Fibroblast of peridontal ligament (primary cell): ENCODE data around the gene TSPAN31.

ENCODE experiments used
- DNase-seq: peaks from one replicate; pipeline ENCODE4 v3.0.0-alpha.2; 2010; ENCODE audit errors: extremely low read depth

The TSPAN31 gene

DNA sequence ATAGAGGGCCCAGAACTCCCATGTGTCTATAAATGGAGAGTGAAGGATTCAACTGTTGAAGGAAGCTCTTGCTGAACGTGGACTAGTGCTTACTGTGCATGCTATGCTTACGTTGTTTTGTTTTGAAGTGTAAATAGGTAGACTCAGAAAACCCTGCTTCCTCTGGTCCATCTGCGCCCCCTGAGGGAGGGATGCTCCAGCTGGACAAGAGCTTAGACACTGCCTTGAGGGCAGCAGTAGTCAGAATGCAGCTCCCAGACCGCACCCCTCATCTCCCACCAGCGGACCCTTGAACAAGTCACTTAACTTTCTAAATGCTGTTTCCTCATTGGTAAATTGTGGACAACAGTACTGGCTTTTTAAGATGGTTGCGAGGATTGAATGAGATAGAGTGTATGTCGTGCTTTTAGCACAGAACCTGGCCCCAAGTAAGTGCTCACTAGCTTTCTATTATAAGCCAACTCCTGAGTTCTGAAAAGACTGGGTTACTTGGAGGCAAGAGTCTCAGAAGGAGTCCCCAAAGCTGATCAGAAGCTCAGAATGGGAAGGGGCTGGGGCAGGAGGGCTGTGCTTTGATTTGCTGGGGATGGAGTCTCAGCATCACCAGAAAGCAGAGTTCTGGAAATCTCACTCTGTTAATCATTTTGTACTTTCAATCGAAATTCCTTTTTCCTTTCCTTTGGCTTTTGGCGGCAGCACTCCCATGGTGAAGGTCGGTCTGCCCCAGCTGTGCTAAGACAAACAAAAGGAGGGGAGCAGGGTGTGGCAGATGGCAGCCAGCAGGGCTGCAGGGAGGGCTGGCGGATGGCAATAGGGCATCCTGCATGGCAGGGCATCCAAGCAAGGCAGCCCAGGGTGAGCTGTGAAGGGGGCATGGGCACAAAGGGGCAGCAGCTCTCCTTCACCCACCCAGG lies 21.9 kb upstream of the TSPAN31 start:
- no peak for DNase-seq

DNA sequence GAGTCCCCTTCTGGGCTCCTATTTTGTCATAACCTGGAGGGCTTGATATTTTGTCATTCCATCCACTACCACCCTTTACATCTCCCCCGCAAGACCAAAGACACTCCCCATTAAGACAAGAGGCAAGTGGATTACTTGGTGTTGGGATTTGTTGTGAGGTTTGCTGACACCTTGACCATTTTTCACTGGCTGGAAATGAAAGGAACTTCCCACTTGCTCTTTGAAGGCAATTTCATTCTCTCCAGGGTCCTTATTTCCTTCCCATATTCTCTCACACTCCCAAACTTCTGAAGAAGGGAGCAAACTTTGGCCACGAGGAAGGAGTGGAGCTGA lies 21.2 kb upstream of the TSPAN31 start:
- no peak for DNase-seq

DNA sequence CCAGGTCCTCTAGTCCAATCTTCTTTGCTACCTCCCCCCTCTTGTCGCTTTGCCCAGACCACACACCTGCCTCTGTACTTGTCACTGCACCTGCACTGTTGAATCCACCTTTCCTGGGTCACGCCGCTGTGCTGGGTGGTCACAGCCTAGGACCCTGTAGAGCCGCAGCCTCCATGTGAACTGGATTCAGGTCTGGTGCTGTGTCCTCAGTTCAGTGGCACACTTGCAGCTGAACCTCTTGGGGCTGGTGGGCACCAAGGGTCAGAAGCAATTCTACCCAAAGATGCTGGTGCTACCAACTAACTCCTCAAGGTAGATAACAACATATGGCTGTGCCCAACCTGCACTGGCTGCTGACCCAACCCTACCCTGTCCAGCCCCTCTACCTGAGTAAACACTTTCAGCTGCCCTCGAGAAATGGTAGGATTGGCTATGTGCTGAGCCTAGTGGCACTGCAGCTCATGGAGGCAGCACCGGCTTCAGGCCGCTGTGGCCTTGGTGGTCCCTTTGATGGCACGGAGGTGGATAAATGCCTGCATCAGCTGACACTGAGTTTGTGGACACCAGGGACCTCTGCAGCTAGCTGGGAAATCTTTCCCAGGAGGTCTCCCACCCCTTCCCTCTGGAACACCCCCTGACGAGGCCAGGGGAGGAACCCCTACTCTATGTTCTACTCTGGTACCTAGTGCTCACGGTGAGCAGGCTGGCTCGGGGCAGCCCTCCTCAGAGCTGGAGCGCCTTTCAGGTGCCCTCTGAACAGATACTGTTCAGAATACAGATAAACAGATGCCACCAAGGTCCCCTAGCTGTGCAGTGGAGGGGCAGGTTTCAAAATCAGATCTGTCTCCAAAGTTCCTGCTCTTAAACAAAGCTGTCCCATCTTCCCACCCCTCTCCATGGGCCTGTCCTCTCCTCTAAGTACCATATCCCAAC lies 20.6 kb upstream of the TSPAN31 start:
- DNase-seq: no peak

DNA sequence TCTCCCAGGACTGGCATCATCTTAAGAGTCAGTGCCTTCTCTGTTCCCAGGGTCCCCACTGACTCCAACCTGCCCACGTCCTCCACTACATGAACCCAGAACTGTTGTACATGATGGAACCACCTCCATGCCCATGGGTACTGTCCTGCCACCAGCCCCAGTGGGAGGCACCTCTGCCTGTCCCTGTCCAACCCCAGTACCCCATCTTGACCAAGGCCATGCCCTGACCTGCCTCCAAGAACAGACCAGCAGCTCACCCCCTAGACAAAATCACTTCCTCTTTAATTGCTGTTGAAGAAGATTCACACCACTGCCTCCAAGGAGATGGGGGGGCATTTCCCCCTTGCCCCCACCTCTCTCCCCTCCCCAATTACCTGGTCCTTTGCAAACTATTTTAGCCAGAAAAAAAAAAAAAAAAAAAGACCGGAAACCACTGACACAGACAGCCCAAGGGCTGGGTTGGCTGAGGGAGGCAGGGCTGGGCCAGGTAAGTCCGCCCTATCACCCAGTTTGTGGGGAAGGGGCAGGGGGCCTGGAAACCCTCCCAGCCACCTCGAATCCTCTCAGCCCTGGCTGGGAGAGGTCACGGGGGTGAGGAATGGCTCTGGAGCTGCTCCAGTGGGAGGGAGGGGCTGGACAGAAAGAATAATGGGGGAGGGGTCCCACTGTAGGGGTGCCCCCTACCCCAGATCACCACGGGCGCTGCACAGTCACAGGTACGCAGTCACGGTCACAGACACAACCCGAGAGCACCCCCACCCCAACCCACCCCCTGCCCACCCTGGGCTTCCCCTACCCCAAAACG lies 19.7 kb upstream of the TSPAN31 start:
- DNase-seq: no peak

DNA sequence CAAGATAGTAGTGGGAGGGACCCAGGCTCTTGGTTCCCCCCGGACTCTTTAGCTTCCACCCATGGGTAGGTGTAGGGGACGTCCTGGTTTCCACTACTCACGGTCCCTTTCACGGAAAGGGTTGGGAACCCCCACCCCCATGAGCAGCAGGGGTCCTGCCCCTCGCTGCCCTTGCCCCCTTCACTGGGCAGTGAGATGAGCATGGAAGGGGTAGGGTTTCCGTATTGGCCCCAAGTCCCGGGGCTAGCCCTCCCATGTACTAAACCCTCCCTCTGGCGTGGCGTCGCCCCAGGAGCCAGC lies 19.0 kb upstream of the TSPAN31 start:
- DNase-seq: no peak

DNA sequence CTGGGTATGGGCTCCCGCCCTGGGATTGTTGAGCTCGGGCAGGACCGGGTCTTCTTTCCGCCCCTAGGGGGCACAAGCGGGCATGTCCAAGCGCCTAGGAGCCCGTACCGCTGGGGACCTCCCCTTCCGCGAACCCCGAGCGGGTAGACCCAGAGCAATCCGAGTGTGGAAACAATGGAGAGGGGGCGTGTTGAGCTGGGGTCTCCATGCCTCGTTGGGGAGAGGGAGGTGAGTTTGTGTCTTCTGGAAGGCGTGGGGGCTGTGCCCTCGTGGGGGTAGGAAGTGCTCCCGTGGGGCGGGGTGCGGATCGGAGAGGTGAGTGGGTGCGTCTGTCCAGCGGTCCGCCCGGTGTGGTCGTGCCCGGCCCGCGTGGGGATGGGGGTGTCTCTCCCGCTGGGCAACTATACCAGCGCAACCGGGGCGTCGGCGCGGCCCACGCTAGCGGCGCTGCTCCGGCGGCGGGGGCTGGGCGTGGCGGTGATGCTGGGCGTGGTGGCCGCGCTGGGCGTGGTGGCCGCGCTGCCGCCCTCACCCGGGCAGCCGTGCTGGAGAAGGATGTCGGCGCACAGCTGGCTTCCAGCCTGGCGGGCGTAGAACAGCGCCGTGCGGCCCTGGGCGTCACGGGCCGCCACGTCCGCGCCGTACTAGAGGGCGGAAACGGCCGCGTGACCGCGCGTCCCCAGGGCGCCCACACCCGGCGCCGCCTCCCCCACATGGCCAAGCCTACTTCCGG lies 18.5 kb upstream of the TSPAN31 start:
- DNase-seq: peak; percentile 84

DNA sequence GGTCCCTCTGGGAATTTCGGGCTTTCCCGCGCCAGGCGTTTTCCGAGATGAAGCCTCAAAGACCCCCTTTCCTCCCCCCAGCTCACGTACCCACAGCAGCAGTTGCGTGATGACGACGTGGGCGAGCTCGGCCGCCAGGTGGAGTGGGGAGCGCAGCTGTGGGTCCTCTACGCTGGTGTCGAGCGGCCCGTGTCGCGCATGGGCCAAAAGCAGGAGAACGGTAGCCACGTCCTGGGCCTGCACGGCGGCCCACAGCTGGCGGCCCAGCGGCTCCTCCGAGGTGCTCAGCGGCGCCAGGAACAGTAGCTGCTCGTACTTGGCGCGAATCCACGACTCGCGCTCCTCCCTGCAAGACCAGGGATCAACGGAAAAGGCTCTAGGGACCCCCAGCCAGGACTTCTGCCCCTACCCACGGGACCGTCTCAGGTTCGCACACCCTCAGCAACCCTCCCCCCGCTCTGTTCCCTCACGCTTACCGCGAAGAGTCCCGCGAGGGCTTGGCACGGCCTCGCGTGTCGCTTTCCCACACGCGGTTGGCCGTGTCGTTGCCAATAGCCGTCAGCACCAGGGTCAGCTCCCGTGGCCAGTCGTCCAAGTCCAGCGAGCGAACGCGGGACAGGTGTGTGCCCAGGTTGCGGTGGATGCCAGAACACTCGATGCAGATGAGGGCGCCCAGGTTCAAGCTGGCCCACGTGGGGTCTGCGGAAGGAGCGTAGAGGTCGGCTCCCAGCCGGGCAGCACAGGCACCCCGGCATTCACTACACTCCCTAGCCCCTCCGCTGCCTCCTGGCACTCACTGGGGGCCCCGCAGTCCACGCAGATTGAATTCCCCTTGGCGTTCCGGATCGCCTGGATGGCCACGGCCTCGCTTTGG lies 17.7 kb upstream of the TSPAN31 start:
- DNase-seq: no peak

DNA sequence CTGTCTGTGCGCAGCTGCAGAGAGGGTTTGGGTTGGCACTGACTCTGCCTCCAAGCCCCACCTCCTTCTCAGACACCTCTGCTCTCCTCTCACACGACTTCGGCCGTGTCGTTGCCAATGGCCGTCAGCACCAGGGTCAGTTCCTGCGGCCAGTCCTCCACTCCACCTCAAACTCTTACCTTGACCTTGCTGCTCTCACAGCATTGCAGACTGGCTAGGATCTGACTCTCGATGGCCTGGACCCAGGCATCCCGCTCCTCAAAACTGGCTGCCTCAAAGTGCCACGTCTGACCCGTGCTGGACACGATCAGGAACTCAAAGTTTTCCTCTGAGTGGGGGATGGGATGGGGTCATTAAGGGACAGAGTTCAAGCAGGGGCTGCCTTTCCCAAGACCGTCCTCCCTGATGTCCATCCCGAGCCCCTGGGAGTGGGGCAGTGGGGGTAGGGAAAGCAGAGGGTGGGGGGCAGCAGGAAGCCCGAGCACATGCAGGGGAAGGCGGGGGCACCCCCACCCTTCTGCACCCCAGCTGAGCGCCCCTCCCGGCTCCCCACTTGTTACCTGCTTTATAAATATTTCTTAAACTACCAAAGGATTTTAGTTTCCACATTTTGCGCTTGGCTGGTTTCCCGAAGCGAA lies 17.0 kb upstream of the TSPAN31 start:
- no peak for DNase-seq

DNA sequence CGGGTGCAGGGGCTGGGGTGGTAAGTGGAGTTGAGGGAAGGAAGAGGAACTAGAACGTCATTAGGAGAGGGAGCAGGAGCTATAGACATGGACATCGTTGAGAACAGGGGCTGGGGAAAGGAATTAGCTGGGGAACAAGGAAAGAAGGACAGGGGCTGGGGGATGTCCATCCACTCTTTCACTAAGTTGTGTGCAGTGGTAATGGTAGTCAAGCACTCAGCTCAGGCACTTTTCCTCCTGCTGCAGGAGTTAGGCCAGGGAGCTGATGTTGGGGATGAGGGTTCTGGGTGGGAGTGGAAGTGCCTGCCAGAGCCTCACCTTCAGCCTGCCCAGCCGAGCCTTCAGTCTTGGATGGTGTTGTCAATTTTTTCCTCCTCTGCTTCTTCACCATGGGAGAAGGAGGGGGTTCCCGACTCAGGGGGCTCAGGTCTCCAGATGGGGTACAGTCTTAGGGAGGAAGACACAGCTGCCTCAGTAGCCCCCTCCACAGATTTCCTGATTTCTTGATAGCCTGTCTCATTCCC lies 15.5 kb upstream of the TSPAN31 start:
- DNase-seq: no peak

DNA sequence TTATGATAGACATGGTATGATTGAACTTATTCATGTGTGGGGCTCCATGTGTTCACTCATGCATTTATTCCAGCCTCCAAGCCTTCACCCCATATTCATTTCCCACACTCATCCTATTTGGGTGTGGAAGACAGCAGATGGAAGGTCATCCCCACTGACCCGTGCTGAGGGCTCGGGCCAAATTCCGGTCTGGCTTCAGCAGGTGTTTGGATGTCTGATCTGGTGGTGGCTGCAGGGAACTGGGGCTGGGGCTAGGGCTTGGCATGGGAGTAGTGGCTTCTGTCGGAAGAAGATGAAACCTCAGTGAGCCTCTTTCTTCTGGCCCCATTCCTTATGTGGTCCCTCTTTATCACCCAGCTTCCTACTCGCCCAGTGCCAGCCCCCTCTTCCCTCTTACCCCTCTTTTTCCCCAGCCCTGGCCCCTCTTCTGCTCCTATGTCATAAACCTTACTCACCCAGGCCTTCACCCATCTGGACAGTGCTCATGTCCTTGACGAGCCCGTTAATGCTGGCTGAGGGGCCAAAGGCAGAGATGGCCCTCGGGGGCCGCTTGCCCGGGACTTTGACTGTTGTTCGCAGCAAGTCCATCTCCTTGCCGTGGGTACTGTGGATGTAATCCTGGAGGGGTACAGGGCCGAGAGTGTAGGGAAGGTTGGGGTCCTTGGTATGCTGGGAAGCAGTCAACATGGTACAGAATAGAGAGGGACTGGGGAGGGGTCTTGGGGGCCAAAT lies 14.3 kb upstream of the TSPAN31 start:
- no peak for DNase-seq

DNA sequence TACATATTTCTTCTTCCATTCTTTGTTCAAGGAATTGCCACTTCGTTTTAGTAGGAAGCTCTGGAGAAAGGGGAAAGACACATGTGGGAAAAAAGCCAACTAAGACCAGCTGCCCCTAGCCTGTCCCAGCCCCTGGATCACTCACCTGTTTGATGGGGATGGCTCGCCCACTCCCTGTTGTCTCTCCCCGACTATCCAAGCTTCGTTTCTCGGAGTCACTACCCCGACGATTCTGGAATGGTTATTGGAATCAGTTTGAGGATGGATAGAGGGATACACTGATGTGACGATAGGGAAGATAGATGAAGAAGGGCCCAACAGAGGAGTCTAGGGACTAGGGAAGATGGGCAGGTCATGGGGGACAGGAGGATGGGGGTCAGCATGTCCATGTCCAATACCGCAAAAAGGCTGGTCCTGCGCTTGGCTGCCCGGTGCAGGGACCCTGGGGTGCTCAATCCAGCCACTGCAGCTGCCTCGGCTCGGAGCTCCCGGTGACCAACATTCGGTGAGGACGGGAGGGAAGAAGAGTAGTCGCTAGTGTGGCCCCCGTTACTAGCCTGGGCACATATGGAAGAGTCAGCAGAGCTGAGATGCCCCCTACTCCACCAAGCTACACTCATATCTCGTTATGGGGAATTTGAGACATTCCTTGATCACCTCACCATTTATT lies 13.3 kb upstream of the TSPAN31 start:
- no peak for DNase-seq

DNA sequence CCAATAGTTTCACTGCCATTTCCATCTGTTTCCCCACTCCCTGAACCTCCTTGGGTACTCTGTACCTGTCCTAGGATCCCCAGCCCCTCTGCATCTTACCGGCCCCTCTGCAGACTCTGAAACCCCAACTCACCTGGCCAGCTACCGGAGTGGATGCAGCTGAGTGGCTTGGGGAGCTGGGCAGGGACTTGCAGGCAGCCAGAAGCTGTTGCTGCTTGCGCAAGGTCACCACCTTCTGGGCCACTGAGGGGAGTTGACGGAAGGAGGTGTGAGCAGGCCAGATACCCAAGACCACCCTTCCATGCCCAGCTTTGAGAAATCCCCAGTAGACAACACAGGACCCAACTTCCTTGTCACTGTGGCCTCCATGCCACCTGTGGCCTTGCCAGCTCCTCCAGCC lies 12.6 kb upstream of the TSPAN31 start:
- no peak for DNase-seq

DNA sequence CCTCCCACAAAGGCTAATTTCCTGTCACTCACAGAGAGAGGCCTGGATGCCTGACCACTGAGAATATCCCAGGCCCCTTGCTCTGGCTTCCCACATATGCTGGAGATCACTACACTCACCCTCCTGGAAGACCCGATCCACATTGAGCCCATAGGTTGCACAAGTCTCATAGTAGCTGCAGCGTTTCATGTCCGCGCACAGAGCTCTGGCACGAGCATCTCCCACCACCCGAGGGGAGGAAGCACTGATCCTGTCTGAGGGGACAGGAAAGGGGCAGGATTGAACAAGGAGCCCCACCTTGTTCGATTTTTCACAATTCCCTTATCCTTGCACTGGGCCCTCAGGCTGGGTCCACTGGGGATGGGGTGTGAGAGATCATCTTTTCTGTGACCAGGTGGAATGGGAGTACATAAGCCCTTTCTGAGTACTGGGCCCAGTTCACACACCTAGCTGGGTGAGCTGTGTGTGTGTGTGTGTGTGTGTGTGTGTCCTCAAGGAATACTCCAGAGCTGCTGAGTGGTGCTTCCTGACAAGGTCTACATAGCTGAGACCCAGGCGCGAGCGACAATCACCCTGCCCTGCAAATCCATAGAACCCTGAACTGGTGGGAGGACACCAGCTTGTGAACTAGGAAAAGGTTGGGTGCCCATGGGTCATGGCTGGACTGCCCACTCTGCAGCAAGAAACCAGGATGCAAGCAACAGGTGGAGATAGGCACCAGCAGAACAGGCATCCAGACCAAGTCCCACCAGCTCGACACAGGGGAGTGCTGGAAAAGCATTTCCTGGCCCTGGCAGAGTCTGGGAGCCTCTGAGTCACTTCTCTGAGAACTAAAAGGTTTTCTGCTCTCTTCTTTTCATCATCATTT lies 11.9 kb upstream of the TSPAN31 start:
- no peak for DNase-seq

DNA sequence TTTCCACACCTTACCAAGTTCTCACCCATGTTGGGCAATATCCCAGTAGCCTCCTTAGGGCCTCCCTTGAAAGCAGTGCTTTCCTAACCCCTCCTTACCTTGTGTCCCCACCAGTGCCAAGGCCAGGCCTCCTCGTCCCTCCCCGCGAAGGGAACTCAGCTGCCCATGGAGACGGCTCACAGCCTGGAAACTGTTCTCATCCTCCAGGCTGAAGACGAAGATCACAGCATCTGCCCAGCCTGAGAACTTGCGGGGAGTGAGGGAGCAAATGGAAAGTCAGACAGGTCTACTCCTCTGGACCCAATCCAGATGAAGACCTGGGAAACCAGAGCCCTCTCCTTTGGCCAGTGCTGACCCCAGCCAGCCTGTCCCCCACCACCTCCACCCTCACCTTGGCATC lies 10.9 kb upstream of the TSPAN31 start:
- no peak for DNase-seq

DNA sequence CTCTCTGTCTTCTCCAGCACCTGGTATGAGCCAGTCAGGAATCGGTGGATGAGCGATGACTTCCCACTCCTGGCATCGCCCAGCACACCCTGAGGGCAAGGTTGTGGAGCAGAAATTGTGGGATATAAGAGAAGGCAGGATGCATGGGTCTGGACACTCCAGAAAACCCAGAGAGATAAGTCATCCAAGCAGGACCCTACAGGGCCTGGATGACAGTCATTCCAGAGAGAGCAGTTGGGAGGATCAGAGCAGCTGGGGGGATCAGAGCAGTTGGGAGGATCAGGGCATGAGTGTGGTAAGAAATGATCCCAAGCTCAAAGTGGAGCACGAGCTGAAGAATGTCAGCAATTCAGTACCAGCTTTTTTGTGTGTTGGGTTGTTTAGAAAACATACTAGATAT lies 10.2 kb upstream of the TSPAN31 start:
- DNase-seq: no peak

DNA sequence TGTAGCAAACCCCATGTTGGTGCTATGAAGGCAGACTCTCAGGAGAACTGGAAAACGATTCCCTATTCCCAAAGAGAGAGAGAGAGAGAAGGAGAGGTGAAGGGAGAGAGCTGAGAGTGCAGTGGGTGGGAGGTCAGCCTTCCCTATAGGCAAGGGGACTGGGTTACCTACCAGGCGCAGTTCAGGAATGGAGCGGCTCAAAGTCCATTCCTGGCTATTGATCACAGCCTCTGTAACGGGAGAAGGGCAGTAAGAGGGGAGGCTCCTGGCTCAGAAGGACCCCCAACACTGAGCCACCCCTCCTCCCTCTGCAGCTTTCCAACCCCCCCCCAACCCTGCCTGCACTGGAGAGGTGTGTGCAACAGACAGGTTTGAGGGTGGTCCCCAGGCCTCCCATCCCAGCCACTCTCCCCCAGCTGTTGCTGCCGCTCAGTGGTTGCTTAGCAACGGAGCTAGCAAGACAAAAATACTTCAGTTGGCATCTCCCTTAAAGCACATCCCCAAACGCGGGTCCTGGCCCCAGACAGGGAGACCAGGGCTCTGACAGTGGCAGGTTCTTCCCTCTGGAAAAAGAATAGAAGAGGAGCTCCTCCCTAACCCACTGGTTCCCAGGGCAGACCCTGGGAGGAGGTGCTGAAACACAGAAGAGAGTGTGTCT lies 9.5 kb upstream of the TSPAN31 start:
- DNase-seq: no peak
